Colonic mucosa (tissue), 4 donors: ENCODE results near the gene C14orf119. TPM values are rescaled to one million over a fixed set of nuclear protein-coding genes. Genes with fewer than 3 reads are reported as not detected.

Experiments used
- DNase-seq: peaks from one replicate; pipeline ENCODE4 v3.0.0-alpha.2; 2020
- H3K27ac ChIP-seq: fragments of 200-600 bp; one replicate; pipeline ENCODE4 v1.8.0; 2021
- H3K27me3 ChIP-seq: fragments of 200-600 bp; one replicate; pipeline ENCODE4 v1.8.0; 2021
- H3K36me3 ChIP-seq: fragments of 200-600 bp; one replicate; pipeline ENCODE4 v1.8.0; 2021
- H3K4me1 ChIP-seq: fragments of 200-600 bp; one replicate; pipeline ENCODE4 v1.8.0; 2021; ENCODE audit warnings: mild to moderate bottlenecking
- H3K4me3 ChIP-seq: fragments of 200-600 bp; one replicate; pipeline ENCODE4 v1.8.0; 2021
- H3K9ac ChIP-seq, 2 donors: one replicate each; pipeline ENCODE4 v1.7.0; 2013; ENCODE audit warnings: control low read depth in 2 of 2, low read depth in 2 of 2, low read length in 2 of 2
- H3K9me3 ChIP-seq: fragments of 200-600 bp; one replicate; pipeline ENCODE4 v1.8.0; 2021
- CTCF ChIP-seq: fragments of 200-600 bp; IDR thresholded peaks from one replicate; pipeline ENCODE4 v1.8.0; 2022; ENCODE audit warnings: antibody characterized with exemption, mild to moderate bottlenecking
- intact Hi-C: fragments of 100-400 bp; cut with DNase I; formaldehyde crosslinking; loops from one replicate; pipeline ENCODE4 v1.14.1; 2022
- total RNA-seq, 2 donors: library from RNA; stranded (reverse); fragmentation: NEBNext Ultra II Directional in 1 of 2; extraction: Animal tissue kit (Norgen Biotek cat#: 25700) in 1 of 2; gene quantifications; one replicate each; pipeline ENCODE4 v1.2.1, GENCODE V29; 2021
- donor health status: healthy.
- donor health status: DM: no; HTN: no; CAD: no.
- donor health status: DM: no; HTN: no; CAD: no.

The C14orf119 gene
- total RNA-seq, 2 donors from 2014 or later: 56.2 to 59.2 TPM

GRCh38 chr14:23093991-23094665, 1.2 kb upstream of the C14orf119 start:
- Histone ChIP-seq H3K27ac (peak overlapping the region; percentile 98), H3K9ac (peak overlapping the region; percentile 93 to 99), H3K27me3 (no peaks in the 10 kb centered on the region), H3K4me3 (peak overlapping the region; percentile 74), H3K36me3 (peaks cover 23% of the 10 kb centered on the region), H3K4me1 (peaks cover 4% of the 10 kb centered on the region), H3K9me3 (no peaks in the 10 kb centered on the region)
- TF ChIP-seq CTCF: no peak
- no peak for DNase-seq
- intact Hi-C loops: no loop called here

- peak within 1 kb of the TSS; percentile 98 for H3K27ac ChIP-seq
- H3K9ac ChIP-seq: peak within 1 kb of the TSS; percentile 98 to 99
- intact Hi-C loops: no loop called here
- H3K4me3 ChIP-seq: peak within 1 kb of the TSS; percentile 74
- no peaks in the 10 kb centered on the region for H3K27me3 ChIP-seq
- TF ChIP-seq CTCF: no peak
- DNase-seq: peak; percentile 85
- peaks cover 17% of the 10 kb centered on the region for H3K36me3 ChIP-seq
- H3K9me3 ChIP-seq: no peaks in the 10 kb centered on the region
- H3K4me1 ChIP-seq: peaks cover 4% of the 10 kb centered on the region
Measured at GRCh38 chr14:23094666-23095195, 574 bp upstream of the C14orf119 start, which contains the start of gene ACIN1. Gene ACIN1 (minus strand): TSS chr14:23095136. CDS start chr14:23095112, 24 bp downstream.

DNA sequence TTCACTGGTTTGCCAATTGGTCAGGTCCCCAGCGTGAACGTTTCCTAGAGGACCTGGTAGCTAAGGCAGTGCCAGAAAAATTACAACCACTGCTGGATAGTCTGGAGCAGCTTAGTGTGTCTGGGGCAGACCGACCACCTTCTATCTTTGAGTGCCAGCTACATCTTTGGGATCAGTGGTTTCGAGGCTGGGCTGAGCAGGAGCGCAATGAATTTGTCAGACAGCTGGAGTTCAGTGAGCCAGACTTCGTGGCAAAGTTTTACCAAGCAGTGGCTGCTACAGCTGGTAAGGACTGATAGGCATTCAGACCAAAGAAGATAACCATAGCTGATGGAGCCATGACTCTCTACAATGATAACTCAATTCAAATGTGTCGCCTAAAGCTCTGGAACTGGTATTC, 2.5 kb downstream of the C14orf119 start:
- H3K27ac ChIP-seq: no peak overlapping the region
- peaks cover 4% of the 10 kb centered on the region for H3K4me1 ChIP-seq
- intact Hi-C loops: no loop called here
- no peaks in the 10 kb centered on the region for H3K36me3 ChIP-seq
- H3K9ac ChIP-seq: no peak overlapping the region
- DNase-seq: no peak
- no peaks in the 10 kb centered on the region for H3K27me3 ChIP-seq
- no peak for TF ChIP-seq CTCF
- no peaks in the 10 kb centered on the region for H3K9me3 ChIP-seq
- H3K4me3 ChIP-seq: no peak overlapping the region

GRCh38 chr14:23099212-23099861, 4.0 kb downstream of the C14orf119 start:
- H3K27ac ChIP-seq: no peak overlapping the region
- no peaks in the 10 kb centered on the region for H3K36me3 ChIP-seq
- H3K4me1 ChIP-seq: no peaks in the 10 kb centered on the region
- intact Hi-C loops: no loop called here
- H3K27me3 ChIP-seq: no peaks in the 10 kb centered on the region
- no peak overlapping the region for H3K4me3 ChIP-seq
- no peaks in the 10 kb centered on the region for H3K9me3 ChIP-seq
- no peak for TF ChIP-seq CTCF
- DNase-seq: no peak
- no peak overlapping the region for H3K9ac ChIP-seq

DNA sequence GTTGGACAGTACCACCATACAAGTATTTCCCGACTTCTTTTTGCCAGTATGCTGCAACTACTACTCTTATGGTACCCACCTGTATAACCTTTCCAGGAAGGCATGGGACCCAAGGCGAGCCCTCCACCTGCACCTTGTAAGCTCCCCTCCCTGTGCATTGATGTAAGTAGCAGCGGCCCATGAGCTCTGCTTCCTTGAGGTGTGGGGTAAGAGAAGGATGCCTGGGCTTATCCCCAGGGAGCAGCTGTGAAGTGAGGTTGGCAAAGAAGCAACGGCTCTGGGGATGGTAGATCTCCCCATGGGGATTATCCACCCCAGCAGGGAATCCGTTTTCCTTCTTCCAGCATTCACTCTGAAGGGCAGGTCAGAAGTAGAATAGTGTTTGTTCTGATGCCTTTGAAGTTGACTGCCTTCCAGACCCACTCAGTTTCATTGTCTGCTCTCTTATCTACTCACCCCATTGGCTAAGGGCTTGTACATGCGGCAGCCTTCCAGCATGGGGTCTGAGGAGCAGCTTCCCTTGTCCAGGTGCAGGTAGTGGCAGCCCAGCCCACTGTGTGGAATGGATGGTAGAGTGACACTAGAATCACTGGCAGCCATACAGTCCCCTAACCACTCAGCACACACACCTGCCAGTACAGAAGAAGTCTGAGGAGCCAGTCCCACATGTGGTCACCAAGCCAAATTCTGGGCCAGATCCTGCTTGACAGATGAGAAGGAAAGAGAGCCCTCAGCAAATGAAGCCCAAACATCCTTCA, 6.1 kb downstream of the C14orf119 start:
- Histone ChIP-seq H3K36me3 (no peaks in the 10 kb centered on the region), H3K27ac (no peak overlapping the region), H3K4me3 (no peak overlapping the region), H3K9me3 (no peaks in the 10 kb centered on the region), H3K27me3 (no peaks in the 10 kb centered on the region), H3K4me1 (no peaks in the 10 kb centered on the region), H3K9ac (peak overlapping the region in 1 of 2 donors; percentile 17)
- no peak for TF ChIP-seq CTCF
- no peak for DNase-seq
- intact Hi-C loops: no loop called here
